Measurements from ENCODE around the gene ADAMTS9.

ADAMTS9 gene

GRCh38 chr3:64576211-64576775 is 111.5 kb downstream of the ADAMTS9 start:
- DNase-seq (ENCODE audit: low read depth in 2 of 2, low spot score in 1 of 2) = no peak

GRCh38 chr3:64575211-64575844 is 112.5 kb downstream of the ADAMTS9 start:
- no peak for DNase-seq (ENCODE audit: low read depth in 2 of 2, low spot score in 1 of 2)

GRCh38 chr3:64574194-64574593 is 113.6 kb downstream of the ADAMTS9 start:
- DNase-seq (ENCODE audit: low read depth in 2 of 2, low spot score in 1 of 2) = no peak

GRCh38 chr3:64571982-64572381 is 115.8 kb downstream of the ADAMTS9 start:
- no peak for DNase-seq (ENCODE audit: low read depth in 2 of 2, low spot score in 1 of 2)

- no peak for DNase-seq (ENCODE audit: low read depth in 2 of 2, low spot score in 1 of 2)
Observed at GRCh38 chr3:64568895-64569517, 118.8 kb downstream of the ADAMTS9 start.

- no peak for DNase-seq (ENCODE audit: low read depth in 2 of 2, low spot score in 1 of 2)
Observed at GRCh38 chr3:64566859-64567258, 120.9 kb downstream of the ADAMTS9 start.

GRCh38 chr3:64563751-64564150 is 124.0 kb downstream of the ADAMTS9 start:
- DNase-seq (ENCODE audit: low read depth in 2 of 2, low spot score in 1 of 2) = no peak

GRCh38 chr3:64561868-64562267 is 125.9 kb downstream of the ADAMTS9 start:
- DNase-seq (ENCODE audit: low read depth in 2 of 2, low spot score in 1 of 2) = no peak

- no peak for DNase-seq (ENCODE audit: low read depth in 2 of 2, low spot score in 1 of 2)
Observed at GRCh38 chr3:64561325-64561843, 126.4 kb downstream of the ADAMTS9 start.

GRCh38 chr3:64560791-64561190 is 127.0 kb downstream of the ADAMTS9 start:
- DNase-seq (ENCODE audit: low read depth in 2 of 2, low spot score in 1 of 2) = no peak

- DNase-seq (ENCODE audit: low read depth in 2 of 2, low spot score in 1 of 2) = no peak
Observed at GRCh38 chr3:64559588-64559987, 128.2 kb downstream of the ADAMTS9 start.

GRCh38 chr3:64556046-64556445 is 131.8 kb downstream of the ADAMTS9 start:
- no peak for DNase-seq (ENCODE audit: low read depth in 2 of 2, low spot score in 1 of 2)

- no peak for DNase-seq (ENCODE audit: low read depth in 2 of 2, low spot score in 1 of 2)
Observed at GRCh38 chr3:64555351-64555750, 132.4 kb downstream of the ADAMTS9 start.

- DNase-seq (ENCODE audit: low read depth in 2 of 2, low spot score in 1 of 2) = no peak
Observed at GRCh38 chr3:64554096-64554920, 133.5 kb downstream of the ADAMTS9 start.

GRCh38 chr3:64552966-64553365 is 134.8 kb downstream of the ADAMTS9 start:
- DNase-seq (ENCODE audit: low read depth in 2 of 2, low spot score in 1 of 2) = no peak

GRCh38 chr3:64552160-64552559 is 135.6 kb downstream of the ADAMTS9 start:
- no peak for DNase-seq (ENCODE audit: low read depth in 2 of 2, low spot score in 1 of 2)

- no peak for DNase-seq (ENCODE audit: low read depth in 2 of 2, low spot score in 1 of 2)
Observed at GRCh38 chr3:64551697-64552096, 136.1 kb downstream of the ADAMTS9 start.

- DNase-seq (ENCODE audit: low read depth in 2 of 2, low spot score in 1 of 2) = no peak
Observed at GRCh38 chr3:64550745-64551144, 137.1 kb downstream of the ADAMTS9 start.

GRCh38 chr3:64549869-64550268 is 137.9 kb downstream of the ADAMTS9 start:
- no peak for DNase-seq (ENCODE audit: low read depth in 2 of 2, low spot score in 1 of 2)

GRCh38 chr3:64548200-64548889 is 139.5 kb downstream of the ADAMTS9 start:
- no peak for DNase-seq (ENCODE audit: low read depth in 2 of 2, low spot score in 1 of 2)

- DNase-seq (ENCODE audit: low read depth in 2 of 2, low spot score in 1 of 2) = no peak
Observed at GRCh38 chr3:64546856-64547255, 140.9 kb downstream of the ADAMTS9 start.
